HG03439 (cell line): ENCODE measurements around the gene TMEM126A.
"Not testable (repeated sequence)": the region's sequence is repeated elsewhere in the genome, so short reads cannot be mapped to it uniquely, and the experiment has no call there.

ENCODE experiments used
- ATAC-seq: cut with Tn5 transposase; IDR thresholded peaks from one replicate; pipeline ENCODE4 v1.9.1; 2021; ENCODE audit warnings: mild to moderate bottlenecking, moderate library complexity; ENCODE audit not compliant: unreplicated experiment

TMEM126A gene

DNA sequence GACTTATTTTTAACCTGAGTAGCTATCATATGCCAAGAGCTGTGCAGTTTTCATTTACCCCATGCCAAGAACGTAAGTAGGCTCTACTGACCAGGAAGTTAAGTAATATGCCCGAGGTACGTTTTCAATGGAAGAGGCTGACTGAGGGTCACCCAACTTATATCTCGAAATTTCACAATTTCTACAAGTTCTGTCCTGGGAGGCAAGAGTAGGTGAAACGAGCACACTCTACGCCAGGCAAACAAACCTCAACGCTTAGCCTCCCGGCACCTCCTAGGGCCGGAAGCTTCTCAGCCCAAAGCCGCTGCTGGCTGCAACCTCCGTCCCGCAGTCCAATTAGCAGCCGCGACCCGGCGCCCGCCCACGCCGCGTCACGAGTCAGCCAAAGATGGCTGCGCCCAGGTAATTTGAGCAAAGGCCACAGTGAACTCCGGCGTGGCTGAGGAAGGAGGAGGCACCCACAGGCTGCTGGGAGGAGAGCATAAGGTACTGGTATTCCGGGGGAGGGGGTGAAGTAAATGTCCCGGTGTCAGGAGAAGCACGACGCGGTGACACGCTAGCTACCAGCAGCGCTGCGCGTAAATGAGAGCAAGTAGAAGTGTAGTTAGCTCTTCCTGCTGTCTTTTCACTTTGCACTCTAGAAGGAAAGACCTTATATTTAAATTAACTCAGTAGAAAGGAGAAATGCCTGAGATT is at the start of gene TMEM126A:
TMEM126A (plus strand) TSS at position 364 of the 696 bp plus-strand sequence. CDS start 2,289 bp downstream, outside the sequence.
- ATAC-seq: peak; percentile 99

DNA sequence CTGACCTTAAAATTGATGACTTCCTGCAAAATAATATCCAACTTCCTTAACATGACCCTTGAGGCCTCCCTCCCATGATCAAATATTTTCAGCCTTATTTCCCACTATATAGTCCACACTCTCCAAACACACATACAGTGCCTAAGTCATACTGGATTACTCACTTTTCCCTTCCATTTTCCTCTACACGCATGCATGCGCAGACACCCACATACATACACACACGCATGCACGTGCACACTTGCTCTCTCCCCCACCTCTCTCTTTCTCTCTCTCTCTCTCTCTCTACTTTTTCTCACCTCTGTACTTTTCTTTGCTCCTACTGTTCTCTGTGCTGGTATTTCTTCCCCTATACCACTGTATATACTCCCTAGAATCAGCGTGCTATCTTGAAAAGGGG is 48.7 kb upstream of the TMEM126A start:
- no peak for ATAC-seq

DNA sequence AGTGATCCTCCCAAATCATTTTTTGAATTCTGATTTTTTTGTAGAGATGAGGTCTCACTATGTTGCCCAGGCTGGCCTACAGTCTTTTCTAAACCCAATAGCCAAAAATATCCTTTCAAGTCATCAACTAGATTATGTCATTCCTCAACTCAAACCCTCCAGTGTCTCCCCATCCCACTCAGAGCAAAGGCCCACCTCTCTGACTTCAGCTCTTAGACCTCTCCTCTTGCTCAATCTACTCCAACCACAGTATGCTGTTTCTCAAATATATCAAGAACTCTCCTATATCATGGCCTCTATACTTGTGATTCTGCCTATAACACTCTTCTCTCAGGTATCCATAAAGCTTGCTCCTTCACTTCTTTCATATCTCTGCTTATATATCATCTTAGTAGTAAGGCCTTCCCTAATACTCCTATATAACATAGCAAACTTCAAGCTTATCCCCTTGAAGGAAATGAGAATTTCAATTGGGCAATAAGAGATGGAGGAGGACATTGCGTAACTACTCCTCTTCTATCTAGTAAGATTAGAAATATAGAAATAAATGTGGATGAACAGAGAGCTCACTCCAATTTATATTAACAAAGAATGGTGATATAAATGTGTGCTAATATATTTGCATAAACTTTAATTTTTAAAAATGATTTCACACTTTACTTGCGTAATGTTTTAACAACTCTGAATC is 45.1 kb upstream of the TMEM126A start:
- ATAC-seq: no peak

DNA sequence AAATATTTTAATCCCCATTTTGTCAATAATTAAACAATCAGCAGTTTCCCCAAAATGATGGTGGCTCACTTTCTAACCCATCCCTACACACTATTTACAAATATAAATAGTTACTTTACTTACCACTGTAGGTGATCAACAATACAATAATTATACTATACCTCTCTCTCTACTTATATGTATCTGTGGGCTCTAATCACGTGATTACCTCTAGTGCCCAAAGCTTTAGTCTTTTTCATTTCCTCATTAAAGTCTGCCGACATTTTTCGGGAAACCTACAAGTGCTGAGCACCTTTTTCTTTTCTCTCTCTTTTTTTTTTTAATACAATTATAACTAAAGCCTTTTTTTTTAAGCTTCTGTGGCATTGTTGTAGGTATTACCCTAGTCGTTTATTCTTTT is 44.5 kb upstream of the TMEM126A start:
- no peak for ATAC-seq

DNA sequence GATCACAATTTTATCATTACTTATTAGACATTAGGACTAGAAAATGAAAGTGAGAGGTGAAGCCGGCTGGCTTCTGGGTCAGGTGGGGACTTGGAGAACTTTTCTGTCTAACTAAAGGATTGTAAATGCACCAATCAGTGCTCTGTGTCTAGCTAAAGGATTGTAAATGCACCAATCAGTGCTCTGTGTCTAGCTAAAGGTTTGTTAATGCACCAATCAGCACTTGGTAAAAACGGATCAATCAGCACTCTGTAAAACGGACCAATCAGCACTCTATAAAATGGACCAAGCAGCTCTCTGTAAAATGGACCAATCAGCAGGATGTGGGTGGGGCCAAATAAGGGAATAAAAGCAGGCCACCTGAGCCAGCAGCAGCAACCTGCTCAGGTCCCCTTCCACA is 41.5 kb upstream of the TMEM126A start:
- not testable (repeated sequence) for ATAC-seq

DNA sequence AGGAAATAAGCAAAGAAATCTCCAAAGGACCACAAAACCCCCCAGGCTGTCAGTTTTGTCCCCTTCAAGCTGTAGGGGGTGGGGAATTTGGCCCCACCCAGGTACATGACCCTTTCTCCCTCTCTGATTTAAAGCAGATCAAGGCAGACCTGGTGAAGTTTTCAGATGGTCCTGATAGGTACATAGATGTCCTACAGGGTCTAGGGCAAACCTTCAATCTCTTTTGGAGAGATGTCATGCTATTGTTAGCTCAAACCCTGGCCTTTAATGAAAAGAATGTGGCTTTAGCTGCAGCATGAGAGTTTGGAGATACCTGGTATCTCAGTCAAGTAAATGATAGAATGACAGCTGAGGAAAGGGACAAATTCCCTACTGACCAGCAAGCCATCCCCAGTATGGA is 39.1 kb upstream of the TMEM126A start:
- ATAC-seq: not testable (repeated sequence)

DNA sequence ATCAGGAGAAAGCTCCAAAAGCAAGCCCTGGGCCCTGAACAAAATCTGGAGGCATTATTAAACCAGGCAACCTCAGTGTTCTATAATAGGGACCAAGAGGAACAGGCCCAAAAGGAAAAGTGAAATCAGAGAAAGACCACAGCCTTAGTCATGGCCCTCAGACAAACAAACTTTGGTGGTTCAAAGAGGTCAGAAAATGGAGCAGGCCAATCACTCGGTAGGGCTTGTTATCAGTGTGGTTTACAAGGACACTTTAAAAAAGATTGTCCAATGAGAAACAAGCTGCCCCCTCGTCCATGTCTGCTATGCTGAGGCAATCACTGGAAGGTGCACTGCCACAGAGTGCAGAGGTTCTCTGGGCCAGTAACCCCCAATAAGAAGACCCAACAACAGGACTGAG is 38.5 kb upstream of the TMEM126A start:
- not testable (repeated sequence) for ATAC-seq

DNA sequence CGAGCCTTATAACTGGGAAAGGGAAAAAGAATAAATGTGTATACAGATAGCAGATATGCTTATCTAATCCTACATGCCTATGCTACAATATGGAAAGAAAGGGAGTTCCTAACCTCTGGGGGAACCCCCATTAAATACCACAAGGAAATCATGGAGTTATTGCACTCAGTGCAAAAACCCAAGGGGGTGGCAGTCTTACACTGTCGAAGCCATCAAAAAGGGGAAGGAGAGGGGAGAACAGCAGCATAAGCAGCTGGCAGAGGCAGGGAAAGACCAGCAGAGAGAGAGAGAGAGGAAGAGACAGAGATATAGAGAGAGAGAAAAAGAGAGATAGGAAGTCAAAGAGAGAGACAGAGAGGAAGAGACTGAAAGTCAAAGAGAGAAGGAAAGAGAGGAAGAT is 36.1 kb upstream of the TMEM126A start:
- not testable (repeated sequence) for ATAC-seq

DNA sequence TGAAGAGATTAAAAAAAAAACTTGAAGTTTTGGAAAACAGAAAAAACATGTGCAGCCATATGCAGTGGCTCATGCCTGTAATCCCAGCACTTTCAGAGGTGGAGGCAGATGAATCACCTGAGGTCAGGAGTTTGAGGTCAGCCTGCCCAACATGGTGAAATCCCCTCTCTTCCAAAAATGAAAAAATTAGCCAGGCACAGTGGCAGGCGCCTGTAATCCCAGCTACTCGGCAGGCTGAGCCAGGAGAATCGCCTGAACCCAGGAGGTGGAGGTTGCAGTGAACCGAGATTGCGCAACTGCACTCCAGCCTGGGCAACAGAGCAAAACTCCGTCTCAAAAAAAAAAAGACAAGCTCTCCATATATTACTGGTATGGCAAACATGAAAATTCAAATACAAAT is 28.3 kb upstream of the TMEM126A start:
- ATAC-seq: no peak

DNA sequence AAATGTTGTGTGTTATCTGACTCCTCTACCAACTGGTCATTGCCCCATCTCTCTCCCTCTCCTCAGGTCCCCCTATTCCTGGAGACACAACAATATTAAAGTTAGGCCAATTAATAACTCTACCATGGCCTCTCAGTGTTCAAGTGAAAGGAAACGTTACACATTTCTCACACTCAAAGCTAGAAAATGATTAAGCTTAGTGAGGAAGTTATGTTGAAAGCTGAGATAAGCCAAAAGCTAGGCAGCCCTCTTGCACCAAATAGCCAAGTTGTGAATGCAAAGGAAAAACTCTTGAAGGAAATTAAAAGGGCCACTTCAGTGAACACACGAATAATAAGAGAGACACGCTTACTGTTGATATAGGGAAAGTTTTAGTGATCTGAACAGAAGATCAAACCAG is 27.5 kb upstream of the TMEM126A start:
- no peak for ATAC-seq

DNA sequence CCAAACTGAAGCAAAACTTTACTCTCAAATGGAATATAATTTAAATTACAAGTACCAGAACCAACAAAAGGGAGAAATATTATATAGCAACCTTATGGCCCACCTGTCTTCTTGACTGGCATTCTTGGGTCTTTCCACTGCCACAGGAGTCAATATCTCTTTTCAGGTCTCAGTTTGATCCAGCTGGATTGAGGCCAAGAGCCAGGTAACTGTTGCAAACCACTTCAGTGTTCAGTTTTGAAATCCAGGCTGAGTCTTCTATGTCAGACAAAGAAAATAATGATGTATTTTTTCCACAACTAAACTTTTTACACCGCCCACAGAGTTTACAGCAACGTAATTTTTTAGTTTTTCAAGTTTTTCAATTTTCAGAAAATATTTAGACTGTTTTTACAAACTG is 21.3 kb upstream of the TMEM126A start:
- no peak for ATAC-seq

DNA sequence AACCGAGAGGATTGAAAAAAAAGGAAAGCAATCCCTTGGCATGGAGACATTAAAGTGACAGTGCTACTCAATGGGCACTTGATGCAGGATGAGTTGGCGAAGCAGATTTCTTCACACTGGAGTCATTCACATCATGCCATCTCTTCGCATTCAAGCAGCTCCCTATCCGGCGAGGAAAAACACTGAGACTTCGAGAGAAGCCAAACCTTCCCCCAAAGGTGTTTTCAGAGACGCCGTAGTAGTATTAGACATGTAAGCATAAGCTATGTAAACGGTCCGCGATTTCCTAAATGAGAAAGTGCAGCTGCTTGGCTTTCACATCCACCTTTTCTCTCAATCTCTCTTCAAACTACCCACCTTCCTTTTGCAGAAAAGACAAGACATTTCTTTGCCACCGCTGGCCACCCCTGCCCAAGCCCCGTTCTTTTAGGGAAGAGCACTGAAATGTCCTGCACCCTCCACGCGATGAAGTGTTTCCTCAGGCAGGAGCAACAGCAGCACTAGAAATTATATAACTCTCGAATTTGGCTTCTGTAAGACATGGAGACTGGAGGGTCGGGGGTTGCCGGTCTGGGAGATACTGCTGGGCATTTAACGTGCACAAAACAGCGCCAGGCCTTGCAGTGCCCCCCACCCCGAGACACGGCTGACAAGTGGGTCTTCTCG is 20.3 kb upstream of the TMEM126A start, which contains the start of gene DLG2:
DLG2 (minus strand) TSS at position 13 of the 666 bp plus-strand sequence.
- no peak for ATAC-seq

DNA sequence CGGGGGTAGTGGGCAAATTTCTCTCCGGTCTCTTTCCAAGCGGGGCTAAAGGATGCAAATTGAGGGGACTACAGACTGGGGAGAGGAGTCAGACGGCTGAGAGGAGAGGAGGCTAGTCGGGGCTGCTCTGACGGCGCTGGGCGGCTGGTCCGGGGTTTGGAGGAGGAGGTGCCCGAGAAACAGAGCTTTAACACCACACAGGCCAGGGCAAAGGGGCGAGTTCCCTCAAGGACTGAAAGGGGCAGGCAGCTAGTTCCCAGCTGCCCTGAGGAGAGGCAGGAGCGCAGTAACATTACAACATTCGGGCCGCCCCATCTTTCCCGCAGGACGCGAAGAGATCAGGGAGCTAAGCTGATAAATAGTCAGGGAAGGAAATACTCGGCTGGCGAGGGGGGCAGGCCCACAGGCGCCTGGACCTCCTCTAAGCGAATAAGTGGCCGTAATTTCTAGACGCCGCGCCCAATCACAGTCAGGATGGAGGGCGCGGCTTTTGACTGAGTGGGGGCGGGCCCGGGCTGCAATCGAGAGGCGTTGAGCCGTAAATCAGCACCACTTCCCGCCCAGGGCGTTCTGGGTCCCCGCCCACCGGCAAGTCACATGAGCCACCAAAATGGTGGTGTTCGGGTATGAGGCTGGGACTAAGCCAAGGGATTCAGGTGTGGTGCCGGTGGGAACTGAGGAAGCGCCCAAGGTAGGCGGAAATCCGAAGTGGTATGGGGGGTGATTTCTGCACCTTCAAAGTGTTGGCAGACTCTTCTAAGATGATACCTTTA is 19.6 kb upstream of the TMEM126A start, which contains the start of gene TMEM126B:
TMEM126B (plus strand) TSS at position 596 of the 773 bp plus-strand sequence; CDS start at position 611, 15 bp downstream.
- ATAC-seq: peak; percentile 100

DNA sequence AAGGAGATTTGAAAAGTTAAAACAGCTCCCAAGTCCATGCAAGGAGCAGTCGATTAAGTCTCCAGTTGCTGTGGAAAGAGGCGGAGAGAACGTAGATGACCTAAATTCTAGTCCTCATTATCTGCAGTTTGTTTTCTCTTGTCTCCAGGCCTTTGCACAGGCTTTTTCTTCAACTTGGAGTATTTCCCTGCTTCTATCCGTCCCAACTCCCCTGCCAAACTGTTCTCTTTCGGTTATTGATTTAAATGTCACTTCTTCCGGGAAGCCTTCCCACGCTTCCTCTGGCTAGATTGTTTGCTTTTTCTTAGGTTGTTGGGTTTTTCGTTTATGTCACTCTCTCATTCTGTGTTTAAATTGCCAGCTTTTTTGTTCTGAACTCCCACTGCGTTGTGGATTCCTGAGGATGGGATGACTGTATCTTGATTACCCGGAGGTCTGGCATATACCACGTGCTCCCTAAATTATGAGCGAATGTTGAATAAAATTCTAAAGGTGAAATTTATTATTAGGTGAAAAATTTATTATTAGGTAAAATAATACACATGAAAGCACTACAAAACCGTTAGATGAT is 18.9 kb upstream of the TMEM126A start:
- ATAC-seq: peak; percentile 9

DNA sequence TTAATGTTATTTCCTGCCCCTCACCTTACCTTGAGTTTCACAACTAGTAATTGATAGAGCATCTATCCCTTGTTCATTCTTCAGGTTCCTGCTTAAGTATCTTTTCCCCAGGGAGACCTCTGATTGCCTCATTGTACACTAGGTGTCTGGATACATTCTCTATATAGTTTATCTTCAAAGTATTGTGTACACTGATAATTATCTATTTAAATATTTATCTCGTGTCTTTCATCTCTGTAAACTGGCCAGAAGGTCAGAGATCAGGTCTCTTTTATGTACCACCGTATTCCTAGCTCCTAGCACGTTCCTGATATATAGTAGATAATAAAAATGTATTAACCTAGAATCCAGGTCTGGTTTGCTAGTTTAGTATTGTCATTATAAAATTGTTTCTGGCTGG is 13.0 kb upstream of the TMEM126A start:
- no peak for ATAC-seq

DNA sequence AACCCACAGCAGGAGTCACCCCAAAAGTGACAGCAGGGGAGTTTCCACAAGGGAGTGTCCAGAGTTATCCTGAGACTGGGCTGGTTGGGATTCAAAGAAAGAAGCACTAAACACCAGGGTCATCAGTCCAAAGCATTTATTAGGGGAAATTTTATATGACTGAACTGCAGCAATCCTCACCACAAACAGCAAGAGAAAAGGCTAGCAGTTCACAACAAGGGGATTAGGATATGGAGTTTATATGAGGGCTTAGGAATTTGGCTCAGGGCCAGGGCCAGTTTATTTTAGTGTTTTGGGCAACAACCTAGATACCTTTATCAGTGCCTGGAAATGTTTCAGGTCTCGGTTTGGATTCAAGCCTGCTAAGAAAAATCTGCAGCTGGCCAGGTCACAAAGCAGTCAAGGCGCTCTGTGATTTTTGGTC is 4.6 kb upstream of the TMEM126A start:
- ATAC-seq: no peak

DNA sequence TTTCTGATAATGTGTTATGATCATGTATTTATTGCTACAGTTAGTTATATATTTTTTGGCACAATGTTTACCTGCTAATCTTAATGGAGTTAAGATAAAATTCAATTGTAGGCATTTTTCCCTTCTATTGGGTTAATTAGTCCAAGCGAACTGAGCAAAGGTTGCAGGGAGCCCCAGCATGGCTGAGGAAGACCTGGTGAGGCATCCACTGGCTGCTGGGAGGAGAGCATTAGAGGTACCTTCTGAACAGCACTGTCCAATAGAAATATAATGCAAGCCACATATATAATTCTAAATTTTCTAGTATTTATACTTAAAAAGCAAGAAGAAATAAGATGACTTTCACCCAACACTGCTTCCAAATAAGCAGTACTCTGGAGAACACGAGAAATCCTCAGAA is 689 bp upstream of the TMEM126A start:
- peak; percentile 6 for ATAC-seq

DNA sequence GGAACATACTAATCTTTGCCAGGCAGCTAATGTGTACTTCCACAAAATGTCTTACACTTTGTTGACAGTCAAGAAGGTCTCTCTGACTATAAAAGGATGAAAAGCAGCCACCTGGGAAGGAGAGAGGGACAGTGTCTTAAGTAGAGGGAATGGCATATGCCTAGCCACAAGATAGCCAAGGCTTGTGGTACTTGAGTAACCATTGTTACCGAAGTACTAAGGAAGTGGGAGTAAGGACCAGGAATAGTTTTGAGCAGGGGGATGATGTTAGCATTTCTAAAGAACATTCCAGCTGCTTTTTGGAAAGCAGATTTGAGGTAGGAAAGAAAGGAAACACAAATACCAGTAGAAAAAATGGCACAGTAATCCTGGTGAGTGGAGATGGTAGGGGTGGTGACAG is 3.4 kb downstream of the TMEM126A start:
- no peak for ATAC-seq

DNA sequence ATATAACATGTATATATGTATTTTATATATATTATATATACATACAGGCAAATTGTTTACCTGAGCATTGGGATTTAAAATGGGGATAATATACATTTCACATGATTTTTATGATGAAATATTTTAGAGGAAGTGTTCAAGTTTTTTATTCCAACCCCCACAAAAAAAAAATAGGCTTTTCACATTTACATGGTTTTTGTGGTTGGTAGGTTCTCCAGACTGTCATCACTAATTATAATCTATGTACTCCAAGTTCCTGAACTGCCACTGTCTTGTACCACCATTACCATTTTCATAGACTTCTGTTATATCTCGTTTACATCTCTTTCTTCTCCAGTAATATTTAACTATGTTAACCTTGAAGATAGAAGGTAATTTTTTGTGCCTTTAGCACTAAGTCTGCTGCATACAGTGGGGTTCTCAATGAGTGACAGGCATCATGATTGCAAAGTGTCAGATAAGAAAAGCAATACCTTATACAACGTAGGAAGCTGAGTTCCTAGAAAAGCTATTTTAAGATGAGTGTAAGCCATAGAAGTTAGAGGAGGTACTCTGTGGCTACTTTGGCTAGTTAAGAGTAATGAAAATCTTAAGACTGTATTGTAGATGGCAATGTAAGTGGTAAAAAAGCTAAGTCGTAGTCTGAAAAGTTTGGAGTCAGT is 5.2 kb downstream of the TMEM126A start:
- ATAC-seq: no peak

DNA sequence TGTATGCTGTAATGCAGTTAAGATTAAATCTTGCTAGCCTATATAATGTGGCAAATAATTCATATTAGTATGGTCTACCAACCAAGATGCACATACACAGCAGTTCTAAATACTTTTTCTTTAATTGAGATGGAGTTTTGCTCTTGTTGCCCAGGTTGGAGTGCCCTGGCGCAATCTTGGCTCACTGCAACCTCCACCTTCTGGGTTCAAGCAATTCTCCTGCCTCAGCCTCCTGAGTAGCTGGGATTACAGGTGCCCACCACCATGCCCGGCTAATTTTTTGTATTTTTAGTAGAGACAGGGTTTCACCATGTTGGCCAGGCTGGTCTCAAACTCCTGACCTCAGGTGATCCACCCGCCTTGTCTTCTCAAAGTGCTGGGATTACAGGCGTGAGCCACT is 6.6 kb downstream of the TMEM126A start:
- not testable (repeated sequence) for ATAC-seq
